HCT116 (cell line): ENCODE results near the gene ANKRD44. TPM values are rescaled to one million over a fixed set of nuclear protein-coding genes. Genes with fewer than 3 reads are reported as not detected.
A peak's percentile ranks its signal among the peaks of the same experiment; 100 is the strongest.

ENCODE experiments used
- ATAC-seq: fragments of 200-7000 bp; cut with Tn5 transposase; 2 replicates; pipeline ENCODE4 v1.9.1; 2020; ENCODE audit warnings: mild to moderate bottlenecking, moderate library complexity
- BruUV-seq: library from RNA; stranded (reverse); fragments of 400-500 nt; replicated peaks from 2 replicates; lab custom pipeline; 2021; lab: Mats Ljungman, UMichigan
- CTCF ChIA-PET: fragments of 300-600 bp; sonication (Branson Sonifier 250); formaldehyde crosslinking; loops from one replicate; lab custom pipeline; 2021; ENCODE audit warnings: antibody characterized with exemption; lab: Charles Lee
- POLR2A ChIA-PET: fragments of 300-600, 350-600 bp; sonication (Branson Sonifier 250); formaldehyde crosslinking; loops from one replicate; lab custom pipeline; 2021; ENCODE audit warnings: antibody characterized with exemption; lab: Charles Lee
- RAD21 ChIA-PET, 2 experiments: fragments of 300-600 bp; sonication (Branson Sonifier 250); formaldehyde crosslinking; loops; one replicate each; lab custom pipeline; 2023; ENCODE audit warnings: low total read pairs in 2 of 2; ENCODE audit not compliant: uncharacterized antibody in 2 of 2, unreplicated experiment in 2 of 2, low non-redundant PET in 1 of 2; lab: Charles Lee
- DNase-seq: peaks from one replicate; pipeline ENCODE4 v3.0.0-alpha.2; 2010; ENCODE audit warnings: low read depth, low spot score
- H2AFZ ChIP-seq: fragments of 200-600 bp; shearing (Covaris generic), sonication (generic); 2 replicates; pipeline ENCODE4 v1.6.1; 2017; ENCODE audit warnings: low read depth, mixed run types, mixed read lengths, antibody characterized with exemption, low read length; ENCODE audit not compliant: poor library complexity, severe bottlenecking
- H3K27ac ChIP-seq: 2 replicates; pipeline ENCODE4 v1.5.1; 2012; ENCODE audit warnings: low read depth, low read length
- H3K27me3 ChIP-seq: fragments of 200-600 bp; sonication (generic); 2 replicates; pipeline ENCODE4 v1.6.1; 2016; ENCODE audit warnings: mixed run types, low read length, mixed read lengths; ENCODE audit not compliant: insufficient read depth
- H3K36me3 ChIP-seq, 2 experiments: fragments of 200-500 bp in 1 of 2; fragments of 200-600 bp in 1 of 2; sonication (Bioruptor generic) in 1 of 2; sonication (generic) in 1 of 2; 2 replicates each; pipeline versions ENCODE4 v1.5.1 to v1.6.1; 2014 to 2016; ENCODE audit warnings: low read length in 2 of 2, inconsistent platforms in 1 of 2, mixed read lengths in 1 of 2, mixed run types in 1 of 2; ENCODE audit not compliant: insufficient read depth in 2 of 2, control insufficient read depth in 1 of 2
- H3K4me1 ChIP-seq, 2 experiments: fragments of 200-600 bp in 1 of 2; sonication (generic) in 1 of 2; 2 replicates each; pipeline versions ENCODE4 v1.5.1 to v1.6.1; 2012 to 2017; ENCODE audit warnings: low read length in 2 of 2, inconsistent platforms in 1 of 2, mild to moderate bottlenecking in 1 of 2, mixed read lengths in 1 of 2, mixed run types in 1 of 2, moderate library complexity in 1 of 2; ENCODE audit not compliant: insufficient read depth in 2 of 2, control insufficient read depth in 1 of 2
- H3K4me2 ChIP-seq: fragments of 200-600 bp; sonication (generic); 2 replicates; pipeline ENCODE4 v1.6.1; 2017; ENCODE audit warnings: mixed run types, low read length, mixed read lengths
- H3K4me3 ChIP-seq, 2 experiments: fragments of 200-600 bp in 1 of 2; sonication (generic) in 1 of 2; replicated peaks in 1 of 2; 2 replicates each; pipeline ENCODE4 v1.5.1; 2011 to 2016; ENCODE audit warnings: low read length in 2 of 2, control low read depth in 1 of 2, low read depth in 1 of 2, mild to moderate bottlenecking in 1 of 2, mixed read lengths in 1 of 2, mixed run types in 1 of 2
- H3K79me2 ChIP-seq: fragments of 200-600 bp; sonication (generic); 2 replicates; pipeline ENCODE4 v1.6.1; 2017; ENCODE audit warnings: mild to moderate bottlenecking, mixed run types, low read length, moderate library complexity, mixed read lengths; ENCODE audit not compliant: insufficient read depth
- H3K9ac ChIP-seq: fragments of 200-600 bp; sonication (generic); 2 replicates; pipeline ENCODE4 v1.6.1; 2016; ENCODE audit warnings: low read length, mixed read lengths
- H3K9me2 ChIP-seq: fragments of 200-600 bp; sonication (generic), shearing (Covaris generic); 2 replicates; pipeline ENCODE4 v1.6.1; 2017; ENCODE audit warnings: mixed run types, mild to moderate bottlenecking, moderate library complexity; ENCODE audit not compliant: insufficient read depth
- H3K9me3 ChIP-seq, 2 experiments: fragments of 200-500 bp in 1 of 2; fragments of 200-600 bp in 1 of 2; sonication (Bioruptor generic) in 1 of 2; sonication (generic) in 1 of 2; 2 replicates each; pipeline ENCODE4 v1.6.1; 2014 to 2017; ENCODE audit warnings: low read length in 2 of 2, mixed read lengths in 2 of 2, inconsistent platforms in 1 of 2, low read depth in 1 of 2, mild to moderate bottlenecking in 1 of 2, mixed run types in 1 of 2, moderate library complexity in 1 of 2; ENCODE audit not compliant: control insufficient read depth in 1 of 2, insufficient read depth in 1 of 2
- H4K20me1 ChIP-seq: fragments of 200-600 bp; sonication (generic), shearing (Covaris generic); 2 replicates; pipeline ENCODE4 v1.6.1; 2017; ENCODE audit warnings: mixed run types, mild to moderate bottlenecking, moderate library complexity; ENCODE audit not compliant: insufficient read depth
- CEBPB ChIP-seq: IDR thresholded peaks from 2 replicates; pipeline ENCODE4 v1.6.1; 2012; ENCODE audit warnings: low read depth
- EZH2 ChIP-seq: fragments of 200-600 bp; sonication (generic); IDR thresholded peaks from 2 replicates; pipeline ENCODE4 v1.6.1; 2017; ENCODE audit warnings: antibody characterized with exemption, mixed run types
- FOSL1 ChIP-seq: IDR thresholded peaks from 2 replicates; pipeline ENCODE4 v1.6.1; 2012; ENCODE audit warnings: low read depth
- REST ChIP-seq: IDR thresholded peaks from 2 replicates; pipeline ENCODE4 v1.6.1; 2012; ENCODE audit warnings: low read depth
- intact Hi-C: fragments of 100-400 bp; cut with micrococcal nuclease; formaldehyde crosslinking; loops from 2 replicates; pipeline ENCODE4 v1.10.0; 2022
- total RNA-seq: library from RNA; stranded (reverse); gene quantifications from one replicate; pipeline ENCODE4 v1.2.1, GENCODE V29; 2021; ENCODE audit not compliant: unreplicated experiment

ANKRD44 gene
- total RNA-seq, 1 experiment from 2014 or later, result 2.7 TPM

GRCh38 chr2:197137826-197138477 is 172.6 kb downstream of the ANKRD44 start:
- ChIA-PET POLR2A (no interaction called here), RAD21 (no interaction called here), CTCF (interaction anchor here (0.7 to 0.9 kb wide), 2 partner anchors 17 to 24 kb away, joined by 3 read pairs; no protein-coding TSS in a partner anchor)
- intact Hi-C loops, result no loop called here
- Histone ChIP-seq H3K27ac (no peak overlapping the region), H3K9ac (no peak overlapping the region), H3K27me3 (no peaks in the 10 kb centered on the region), H2AFZ (no peak overlapping the region), H4K20me1 (no peaks in the 10 kb centered on the region), H3K4me2 (no peak overlapping the region), H3K36me3 (no peaks in the 10 kb centered on the region), H3K4me3 (no peak overlapping the region), H3K9me2 (no peaks in the 10 kb centered on the region), H3K79me2 (no peaks in the 10 kb centered on the region), H3K9me3 (no peaks in the 10 kb centered on the region), H3K4me1 (peaks cover 0 to 6% of the 10 kb centered on the region in 2 experiments; a peak in 2 of 4 replicates)
- TF ChIP-seq EZH2 (no peak), FOSL1 (peak; percentile 18; the same call in 1 of the 2 replicates), REST (no peak)
- DNase-seq, result no peak
- BruUV-seq, result no TSS peak
- ATAC-seq, result no peak

DNA sequence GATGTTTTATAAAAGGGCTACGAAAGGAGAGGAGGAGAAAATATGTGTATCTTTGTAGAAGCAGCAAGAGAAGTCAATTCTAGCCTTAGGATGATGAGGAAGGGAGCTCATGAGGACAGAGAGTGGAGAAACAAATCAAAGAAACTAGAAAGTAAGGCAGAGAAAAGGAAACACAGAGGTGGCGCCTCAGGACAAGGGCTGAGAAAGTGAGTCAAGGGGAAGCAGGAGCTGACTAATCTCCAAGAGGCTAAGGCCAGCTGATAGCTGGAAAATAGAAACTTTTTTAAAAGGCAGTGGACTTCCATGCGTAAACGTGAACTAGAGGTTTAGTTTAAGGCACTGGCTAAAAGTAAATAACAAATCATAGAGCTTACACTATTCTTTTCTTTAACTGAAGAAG is 173.3 kb downstream of the ANKRD44 start:
- no peak overlapping the region for H3K4me3 ChIP-seq
- H3K4me2 ChIP-seq, result no peak overlapping the region
- H3K27me3 ChIP-seq, result no peaks in the 10 kb centered on the region
- CTCF ChIA-PET, result interaction anchor here (0.7 to 0.9 kb wide), 2 partner anchors 17 to 23 kb away, joined by 3 read pairs; no protein-coding TSS in a partner anchor
- H3K9me2 ChIP-seq, result no peaks in the 10 kb centered on the region
- no peak overlapping the region for H3K9ac ChIP-seq
- TF ChIP-seq CEBPB, result no peak
- POLR2A ChIA-PET, result no interaction called here
- no peaks in the 10 kb centered on the region for H3K9me3 ChIP-seq
- DNase-seq, result no peak
- RAD21 ChIA-PET, result no interaction called here
- ATAC-seq, result no peak
- H3K4me1 ChIP-seq, result peaks cover 0 to 6% of the 10 kb centered on the region in 2 experiments; a peak in 2 of 4 replicates
- no peaks in the 10 kb centered on the region for H4K20me1 ChIP-seq
- H3K36me3 ChIP-seq, result no peaks in the 10 kb centered on the region
- H3K27ac ChIP-seq, result no peak overlapping the region
- no peak overlapping the region for H2AFZ ChIP-seq
- intact Hi-C loops, result no loop called here
- no TSS peak for BruUV-seq
- no peaks in the 10 kb centered on the region for H3K79me2 ChIP-seq
